Cerebellar nuclear complex (tissue), 1 donor: ENCODE measurements around the gene SLC7A6.
"Not testable (repeated sequence)": the region's sequence is repeated elsewhere in the genome, so short reads cannot be mapped to it uniquely, and the experiment has no call there.

Experiments used
- DNase-seq, 2 experiments: peaks; one replicate each; lab custom pipeline; 2025; lab: John Stamatoyannopoulos, UW

SLC7A6 gene

DNA sequence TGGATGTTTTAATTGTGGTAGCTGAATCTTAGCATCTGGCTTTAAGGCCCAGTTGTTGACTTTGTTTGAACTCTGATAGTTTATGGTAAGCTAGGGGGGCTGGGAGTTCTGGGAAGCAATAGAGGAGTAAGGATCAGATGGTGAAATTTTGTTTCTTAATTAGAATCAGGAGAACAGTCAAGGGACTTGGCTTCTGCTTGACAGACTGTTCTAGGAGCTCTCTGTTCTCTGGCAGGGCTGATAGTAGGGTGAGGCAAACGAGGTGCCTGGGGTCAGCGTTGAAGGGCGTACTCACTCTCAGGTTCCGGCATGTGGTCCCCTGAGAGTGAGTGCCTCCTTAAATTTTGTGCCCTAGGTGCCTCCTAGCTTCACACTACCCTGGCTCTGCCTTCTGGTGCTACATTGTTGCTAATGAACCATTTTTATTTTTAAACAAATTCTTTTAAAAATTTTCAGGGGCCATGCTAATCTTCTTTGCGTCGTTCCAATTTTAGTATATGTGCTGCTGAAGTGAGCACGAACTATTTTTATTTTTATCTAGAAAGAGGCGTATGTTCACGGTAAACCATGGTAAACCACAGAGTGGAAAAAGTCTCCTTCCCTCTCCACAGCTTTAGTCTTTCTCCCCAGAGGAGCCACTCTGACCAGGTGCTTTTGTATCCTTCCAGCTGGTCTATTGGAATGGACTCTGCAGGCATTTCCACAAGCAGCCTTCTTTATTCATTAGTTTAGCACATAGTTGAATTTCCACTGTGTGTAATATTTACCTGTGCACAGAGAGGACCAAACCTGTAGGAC lies 19.7 kb downstream of the SLC7A6 start:
- no peak for DNase-seq

- DNase-seq, result no peak
Observed at GRCh38 chr16:68284847-68285246, 20.5 kb downstream of the SLC7A6 start.

DNA sequence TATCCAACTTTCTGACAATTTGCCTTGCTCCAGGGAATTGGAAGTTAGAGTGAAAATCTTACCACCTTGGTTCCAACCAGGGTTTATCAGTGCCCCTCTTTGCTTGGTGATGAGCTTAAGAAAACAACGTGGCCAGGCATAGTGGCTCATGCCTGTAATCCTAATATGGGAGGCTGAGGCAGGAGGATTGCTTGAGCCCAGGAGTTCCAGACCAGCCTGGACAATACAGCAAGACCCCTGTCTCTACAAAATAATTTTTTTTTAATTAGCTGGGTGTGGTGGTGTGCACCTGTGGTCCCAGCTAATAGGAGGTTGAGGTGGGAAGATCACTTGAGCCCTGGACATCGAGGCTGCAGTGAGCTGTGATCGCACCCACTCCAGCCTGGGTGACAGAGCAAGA lies 21.4 kb downstream of the SLC7A6 start:
- DNase-seq, result no peak

DNA sequence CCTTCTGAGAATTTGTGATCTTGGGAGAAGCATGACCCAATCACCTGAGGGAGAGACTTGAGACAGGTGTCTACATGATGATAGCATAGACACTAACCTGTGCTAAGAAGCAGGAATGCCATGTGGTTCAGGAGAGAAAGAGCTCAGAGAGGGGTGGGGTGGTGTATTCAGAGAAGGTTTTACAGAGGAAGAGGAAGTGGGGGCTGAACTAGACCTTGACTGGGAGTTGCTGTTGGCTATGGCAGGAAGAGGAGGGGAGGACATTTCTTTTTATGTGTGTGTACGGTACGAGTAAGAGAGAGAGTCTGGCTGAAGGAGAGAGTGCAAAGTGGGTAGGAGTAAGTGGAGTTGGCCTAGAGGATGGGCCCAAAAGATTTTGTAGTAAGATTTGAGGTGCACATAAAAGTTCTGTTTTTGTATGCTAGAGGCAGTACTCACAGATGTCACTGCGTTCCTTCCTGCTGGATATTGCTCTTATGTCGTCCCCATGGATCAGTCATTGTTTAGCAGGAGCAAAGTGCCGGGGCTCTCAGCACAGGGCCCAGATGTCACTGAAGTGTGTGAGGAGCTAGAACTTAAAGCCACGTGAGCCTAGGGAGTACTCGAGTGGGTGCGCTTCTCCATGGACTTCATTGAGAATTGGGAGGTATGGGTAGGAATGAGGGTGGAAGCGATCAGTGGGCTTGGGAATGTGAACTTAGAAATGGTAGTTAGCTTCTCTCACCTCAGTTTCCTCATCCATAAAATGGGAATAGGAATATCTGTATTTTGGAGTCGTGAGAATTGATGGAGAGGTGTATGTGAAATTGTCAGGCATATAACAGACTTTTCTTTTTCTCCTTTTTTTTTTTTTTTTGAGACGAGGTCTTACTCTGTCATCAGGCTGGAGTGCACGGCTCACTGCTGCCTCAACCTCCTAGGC lies 22.1 kb downstream of the SLC7A6 start:
- no peak for DNase-seq

DNA sequence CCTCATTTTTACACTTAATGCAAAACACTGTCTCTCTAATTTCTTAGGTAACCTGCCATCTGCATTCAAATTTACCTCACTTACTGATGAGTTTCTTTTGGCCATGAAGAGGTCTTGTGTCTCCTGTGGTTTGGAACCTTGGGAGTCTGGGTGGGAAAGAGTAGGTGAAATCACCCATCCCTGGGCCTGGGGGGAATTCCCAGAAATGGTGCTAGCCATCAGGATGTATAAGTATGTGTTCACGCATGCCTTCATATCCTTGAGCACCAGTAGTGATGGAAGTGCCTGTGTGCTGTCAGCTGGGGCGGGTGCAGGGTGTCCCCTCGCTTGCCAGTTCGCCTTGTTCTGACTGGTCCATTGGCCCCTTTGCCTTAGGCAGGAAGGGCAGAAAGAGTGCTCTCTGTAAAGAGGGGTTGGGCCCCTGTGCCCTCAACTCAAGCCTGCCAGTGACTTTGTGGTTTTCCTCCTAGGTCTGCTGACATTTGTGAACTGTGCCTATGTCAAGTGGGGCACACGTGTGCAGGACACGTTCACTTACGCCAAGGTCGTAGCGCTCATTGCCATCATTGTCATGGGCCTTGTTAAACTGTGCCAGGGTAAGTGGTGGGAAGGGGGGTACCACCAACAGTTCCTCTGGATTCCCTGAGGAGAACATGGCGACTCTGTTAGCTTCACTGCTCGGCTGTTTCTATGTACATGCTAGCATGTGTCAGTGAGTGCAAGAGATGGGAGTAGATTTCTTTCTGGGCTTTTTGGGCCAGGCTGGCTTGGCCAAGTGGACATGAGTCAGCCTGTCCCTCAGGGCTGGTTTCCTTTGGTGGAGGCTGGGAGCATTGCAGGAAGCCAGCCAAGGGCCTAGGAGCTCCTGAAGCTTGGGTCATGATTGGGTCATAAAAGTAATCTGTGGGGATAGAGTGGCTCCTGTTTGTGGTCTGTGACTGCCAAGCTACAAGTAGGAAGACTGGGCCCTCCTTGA lies 23.2 kb downstream of the SLC7A6 start:
- no peak for DNase-seq

DNA sequence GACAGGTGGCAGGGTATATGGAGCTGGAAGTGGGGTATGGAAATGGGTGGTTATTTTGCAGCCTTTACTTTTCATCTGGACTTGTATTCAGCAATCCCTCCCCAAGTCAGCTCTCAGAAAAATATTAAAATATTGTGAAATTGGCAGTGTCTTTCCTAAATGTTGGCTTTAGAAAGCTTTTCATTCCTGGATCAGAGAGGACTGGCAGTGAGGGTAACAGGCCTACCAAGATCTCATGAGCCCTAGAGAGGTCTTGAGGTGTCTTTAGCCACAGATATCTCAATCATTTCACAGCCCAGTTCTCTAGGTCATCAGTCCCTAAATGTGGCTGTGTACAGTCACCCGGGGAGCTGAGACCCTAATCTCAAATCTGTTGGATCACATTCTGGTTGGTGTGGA lies 23.9 kb downstream of the SLC7A6 start:
- DNase-seq, result no peak

- not testable (repeated sequence) for DNase-seq
Observed at GRCh38 chr16:68288796-68289195, 24.5 kb downstream of the SLC7A6 start.

- no peak for DNase-seq
Observed at GRCh38 chr16:68289202-68289601, 24.9 kb downstream of the SLC7A6 start.

DNA sequence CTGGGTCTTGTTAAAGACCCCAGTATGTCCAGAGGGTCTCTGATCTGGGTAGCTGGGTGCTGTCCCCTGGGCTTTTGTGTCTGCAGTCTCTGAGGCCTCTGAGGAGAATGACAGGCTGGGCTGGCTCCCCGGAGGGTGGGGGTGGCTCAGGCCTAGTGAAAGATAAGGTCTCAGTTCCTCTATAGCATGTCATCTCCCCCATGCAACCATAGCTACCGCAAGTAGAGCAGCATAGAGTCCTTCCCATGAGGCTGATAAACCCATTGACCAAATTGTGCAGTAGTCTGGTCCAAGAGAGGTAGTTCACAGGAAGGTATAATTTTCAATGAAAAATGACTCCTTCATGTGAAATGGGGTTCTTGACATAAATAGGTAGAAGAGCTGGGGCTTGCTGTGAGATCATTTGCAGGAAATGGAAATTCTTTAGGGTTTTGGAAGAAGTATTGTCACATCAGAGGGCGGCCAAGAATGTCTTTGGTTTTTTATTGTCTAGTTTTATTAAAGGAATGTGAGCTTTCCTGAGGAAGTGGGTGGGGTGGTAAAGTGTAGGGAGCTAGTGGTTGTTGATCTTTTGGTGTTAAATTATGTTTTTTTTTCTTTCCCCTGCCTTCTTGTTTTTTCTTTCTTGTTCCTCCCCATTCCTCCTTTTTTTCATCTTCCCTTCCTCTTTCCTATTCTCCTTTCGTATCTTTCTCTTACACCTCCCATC lies 25.4 kb downstream of the SLC7A6 start:
- no peak for DNase-seq

- no peak for DNase-seq
Observed at GRCh38 chr16:68290450-68290849, 26.1 kb downstream of the SLC7A6 start.

DNA sequence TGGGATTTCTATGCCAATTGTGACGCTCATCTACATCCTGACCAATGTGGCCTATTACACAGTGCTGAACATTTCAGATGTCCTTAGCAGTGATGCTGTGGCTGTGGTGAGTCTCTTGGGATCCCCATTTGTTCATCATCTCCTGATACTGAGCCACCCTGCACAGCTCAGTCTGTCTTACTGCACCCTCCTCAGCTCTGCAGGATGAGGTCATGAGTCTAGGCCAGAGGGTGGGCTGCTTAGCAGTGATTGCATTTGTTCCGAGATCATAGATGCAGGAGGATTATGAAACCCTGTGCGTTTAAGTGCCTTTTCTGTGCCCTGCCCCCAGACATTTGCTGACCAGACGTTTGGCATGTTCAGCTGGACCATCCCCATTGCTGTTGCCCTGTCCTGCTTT lies 26.9 kb downstream of the SLC7A6 start:
- DNase-seq, result no peak

GRCh38 chr16:68292425-68292824 lies 28.1 kb downstream of the SLC7A6 start:
- no peak for DNase-seq

GRCh38 chr16:68296291-68296690 lies 32.0 kb downstream of the SLC7A6 start:
- no peak for DNase-seq

GRCh38 chr16:68296693-68297092 lies 32.4 kb downstream of the SLC7A6 start:
- no peak for DNase-seq

DNA sequence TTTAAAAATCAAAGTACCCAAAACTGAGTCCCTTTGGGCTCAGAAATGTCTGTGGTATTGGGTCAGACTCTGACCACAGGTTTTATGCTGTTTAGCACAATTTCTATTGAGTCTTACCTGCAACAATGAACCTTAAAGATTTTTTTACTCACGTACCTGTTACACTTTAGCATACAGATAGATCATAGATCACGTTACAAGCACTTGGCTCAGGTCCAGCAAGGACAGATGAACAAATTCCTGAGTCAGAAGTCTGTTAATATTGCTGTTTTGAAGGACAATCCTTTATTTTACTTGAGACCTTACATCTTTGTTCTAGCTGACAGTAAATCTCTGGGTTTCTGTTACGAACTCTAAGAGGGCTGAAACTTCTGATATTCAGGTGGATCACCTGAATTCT lies 33.6 kb downstream of the SLC7A6 start:
- no peak for DNase-seq

GRCh38 chr16:68298312-68298711 lies 34.0 kb downstream of the SLC7A6 start:
- no peak for DNase-seq

DNA sequence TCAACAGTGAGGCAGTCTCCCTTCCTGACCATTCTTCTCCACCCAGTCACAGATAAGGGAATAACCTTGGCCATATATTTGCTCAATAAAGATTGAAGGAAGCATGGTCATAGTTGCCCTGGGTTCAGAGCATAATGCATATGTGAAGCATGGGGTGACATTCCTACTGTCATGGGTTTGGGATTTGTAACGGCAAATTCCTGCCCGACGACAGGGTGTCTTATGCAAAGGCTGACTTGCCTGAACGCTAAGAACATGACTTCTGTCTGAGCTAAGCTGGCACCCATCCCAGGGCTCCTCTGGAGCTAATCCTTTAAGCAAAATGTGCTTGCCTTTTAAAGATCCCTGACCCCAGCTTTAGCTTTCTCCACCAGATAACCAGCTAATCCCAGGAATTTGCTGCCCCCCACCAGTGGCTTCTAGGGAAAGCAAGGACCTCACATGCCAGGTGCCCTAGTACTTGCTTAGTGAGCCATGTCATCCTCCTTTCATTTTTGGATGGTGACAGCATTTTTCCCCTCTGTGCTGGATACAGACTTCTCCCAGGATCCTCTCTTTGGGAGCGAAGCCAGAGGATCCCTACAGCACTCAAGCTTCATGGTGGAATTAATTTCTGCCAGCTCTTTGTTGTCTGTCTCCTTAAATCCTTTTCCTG lies 34.7 kb downstream of the SLC7A6 start:
- peak in 1 of 2 experiments; percentile 21 for DNase-seq

DNA sequence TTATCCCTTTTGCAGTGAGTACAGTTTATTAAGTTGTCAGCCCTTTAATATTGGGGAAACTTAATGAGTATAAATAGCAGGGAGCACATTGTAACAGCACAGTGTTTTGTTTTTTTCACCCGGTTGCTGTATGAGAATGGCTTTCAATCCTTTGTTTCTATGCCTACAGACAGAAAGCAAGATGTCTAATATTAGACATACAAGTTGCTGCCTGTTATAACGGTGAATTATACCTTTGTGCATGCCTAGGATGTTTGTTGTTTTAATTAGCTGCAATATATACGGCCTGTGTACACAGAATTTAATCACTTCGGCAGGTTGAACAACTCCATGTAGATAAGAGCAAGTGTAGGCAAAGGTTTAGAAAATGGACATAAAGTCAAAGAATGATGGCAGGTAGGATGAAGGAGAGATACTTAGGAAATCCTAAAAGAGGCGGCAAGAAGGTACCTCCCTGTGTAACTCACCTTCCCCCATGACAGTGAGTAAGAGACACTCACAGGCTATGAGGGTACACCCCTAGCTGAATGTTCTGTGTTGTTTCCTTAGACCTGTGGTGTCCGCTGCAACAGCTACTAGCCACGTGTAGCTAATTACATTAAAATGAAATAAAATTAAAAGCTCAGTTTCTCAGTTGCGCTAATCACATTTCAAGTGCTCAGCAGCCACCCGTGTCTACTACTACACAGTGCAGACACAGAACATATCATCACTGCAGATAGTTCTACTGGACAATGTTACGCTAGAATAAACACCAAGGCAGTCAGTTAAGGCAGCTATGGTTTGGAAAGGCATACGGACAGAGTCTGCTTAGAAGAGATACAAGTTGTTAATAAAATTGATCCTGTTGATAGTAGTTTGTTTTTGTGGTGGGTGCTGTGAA lies 35.5 kb downstream of the SLC7A6 start:
- DNase-seq, result no peak

- no peak for DNase-seq
Observed at GRCh38 chr16:68300734-68301459, 36.6 kb downstream of the SLC7A6 start.
